C4-2B (cell line): ENCODE results near the gene MLLT1.

Experiments
- CTCF ChIP-seq: fragments of 450-650 bp; conservative IDR thresholded peaks from 2 replicates; pipeline ENCODE4 v1.5.1; 2017; ENCODE audit warnings: mild to moderate bottlenecking
- ZFX ChIP-seq: fragments of 450-650 bp; IDR thresholded peaks from 2 replicates; pipeline ENCODE4 v1.6.1; 2017

GRCh38 chr19:6224308-6224675, 55.5 kb downstream of the MLLT1 start:
- TF ChIP-seq CTCF (no peak), ZFX (no peak)
